Heart right ventricle (tissue), 16 donors: ENCODE data around the gene KIF2C. TPM values are rescaled to one million over a fixed set of nuclear protein-coding genes. Genes with fewer than 3 reads are reported as not detected.
"Not testable (repeated sequence)": the region's sequence is repeated elsewhere in the genome, so short reads cannot be mapped to it uniquely, and the experiment has no call there.

ENCODE experiments used
- ATAC-seq, 8 donors: fragments of 200-7000 bp; cut with Tn5 transposase; one replicate each; pipeline ENCODE4 v1.9.1; 2020; ENCODE audit warnings: mild to moderate bottlenecking in 8 of 8, moderate library complexity in 8 of 8, moderate number of reproducible peaks in 1 of 8
- DNase-seq, 2 donors: peaks; one replicate each; pipeline ENCODE4 v3.0.0-alpha.2; 2020
- H3K27ac ChIP-seq, 10 donors: fragments of 200-600 bp; sonication (generic) in 2 of 10; one replicate each; pipeline versions ENCODE4 v1.5.0 to v1.8.0; 2020 to 2022; ENCODE audit warnings: mild to moderate bottlenecking in 3 of 10
- H3K27me3 ChIP-seq, 7 donors: fragments of 200-600 bp; one replicate each; pipeline ENCODE4 v1.8.0; 2021 to 2022; ENCODE audit warnings: mild to moderate bottlenecking in 2 of 7
- H3K36me3 ChIP-seq, 9 donors: fragments of 200-600 bp; sonication (generic) in 1 of 9; one replicate each; pipeline versions ENCODE4 v1.5.0 to v1.8.0; 2020 to 2022; ENCODE audit warnings: mild to moderate bottlenecking in 2 of 9
- H3K4me1 ChIP-seq, 9 donors: fragments of 200-600 bp; sonication (generic) in 1 of 9; one replicate each; pipeline versions ENCODE4 v1.5.0 to v1.8.0; 2020 to 2022; ENCODE audit warnings: mild to moderate bottlenecking in 4 of 9
- H3K4me3 ChIP-seq, 10 donors: fragments of 200-600 bp; sonication (generic) in 2 of 10; one replicate each; pipeline versions ENCODE4 v1.5.0 to v1.8.0; 2020 to 2022; ENCODE audit warnings: mild to moderate bottlenecking in 7 of 10, moderate library complexity in 2 of 10
- H3K9me3 ChIP-seq, 11 donors: fragments of 200-600 bp in 10 of 11; sonication (generic) in 2 of 11; one replicate each; pipeline versions ENCODE4 v1.5.0 to v1.8.0; 2013 to 2022; ENCODE audit warnings: mild to moderate bottlenecking in 2 of 11, control low read depth in 1 of 11, moderate library complexity in 1 of 11
- WGBS, 2 donors: extraction: QIAGEN DNeasy Blood & Tissue Kit; methylation state at CpG; one replicate each; pipeline ENCODE4 v1.1.7; 2013; ENCODE audit warnings: inconsistent platforms in 1 of 2; 5-methylcytosine and 5-hydroxymethylcytosine counted together
- intact Hi-C, 10 donors: fragments of 100-400 bp; cut with DNase I; formaldehyde crosslinking; loops; one replicate each; pipeline versions ENCODE4 v1.11.1 to v1.14.2; 2022
- polyA plus RNA-seq, 2 donors: library from polyadenylated mRNA; stranded (reverse); fragments of 200-250 nt; gene quantifications; one replicate each; pipeline ENCODE4 v1.2.3, GENCODE V29; 2013
- total RNA-seq, 10 donors: library from RNA; stranded (reverse); fragmentation: NEBNext Ultra II Directional in 3 of 10; extraction: Animal tissue kit (Norgen Biotek cat#: 25700) in 3 of 10; gene quantifications; one replicate each; pipeline versions ENCODE4 v1.2.1 to v1.2.4, GENCODE V29; 2021 to 2023
- TF ChIP-seq, protein P1 (sequence below), 9 donors: fragments of 200-600 bp; sonication (generic) in 2 of 9; IDR thresholded peaks; one replicate each; pipeline versions ENCODE4 v1.5.0 to v1.8.0; 2021 to 2022; ENCODE audit warnings: antibody characterized with exemption in 9 of 9, mild to moderate bottlenecking in 5 of 9, moderate library complexity in 1 of 9
- donor health status: Arrhythmogenic right ventricular cardiomyopathy.
- donor health status: ischemic (EF 13 %, LVEDD 7.1; RV severe dilation, severe dysfunction).
- donor health status: healthy with polysubstance abuse.
- donor health status: DM: no; HTN: yes; CAD: no.
- donor health status: DM: no; HTN: no; CAD: no.
- donor health status: ischemic (EF 25% LVEDD 6.9; RV normal size, moderate dysfunction).
- donor health status: ischemic (EF 25% LVEDD 5.7; RV mildly dilated, moderate dysfunction).
- donor health status: healthy.
- donor health status: DM: yes; HTN: yes; CAD: no.
- donor health status: Ischemic cardiomyopathy.
- donor health status: ischemic (EF 35%, LVEDD 5.7; RV mildly dilated, moderate dysfunction).
- donor health status: nonischemic (EF 11% LVEDD 7.7; RV severe dilation, severe dysfunction).
- donor health status: DM: yes; HTN: yes; CAD: no.
- donor health status: PGD.
- donor health status: ischemic (EF 29% LVEDD 5.4; RV normal size, mild dysfunction).
- donor health status: nonischemic (EF 23%, LVEDD 6.1; RV moderate dilation, normal function).

Gene KIF2C
- total and polyA plus RNA-seq, 12 donors = 0.22 to 3.7 (median 1.2) TPM

GRCh38 chr1:44812822-44813543, 73.3 kb downstream of the KIF2C start:
- ATAC-seq (peak in 5 of 8 donors; percentile 0 to 49 (median 2)), DNase-seq (peak in 1 of 2 donors; percentile 42)
- intact Hi-C loops = no loop called here
- Histone ChIP-seq H3K27me3 (no peaks in the 10 kb centered on the region), H3K27ac (peak overlapping the region; percentile 68 to 94 (median 84)), H3K4me3 (peak overlapping the region; percentile 25 to 61 (median 56)), H3K36me3 (peaks cover 0 to 26% (median 0%) of the 10 kb centered on the region in 9 donors), H3K9me3 (no peaks in the 10 kb centered on the region), H3K4me1 (peaks cover 26 to 67% (median 57%) of the 10 kb centered on the region in 9 donors)
- 47 to 56% methylated on average over 46 to 48 of the region's 48 CpGs for WGBS, 2 donors
- TF ChIP-seq, protein P1, sequence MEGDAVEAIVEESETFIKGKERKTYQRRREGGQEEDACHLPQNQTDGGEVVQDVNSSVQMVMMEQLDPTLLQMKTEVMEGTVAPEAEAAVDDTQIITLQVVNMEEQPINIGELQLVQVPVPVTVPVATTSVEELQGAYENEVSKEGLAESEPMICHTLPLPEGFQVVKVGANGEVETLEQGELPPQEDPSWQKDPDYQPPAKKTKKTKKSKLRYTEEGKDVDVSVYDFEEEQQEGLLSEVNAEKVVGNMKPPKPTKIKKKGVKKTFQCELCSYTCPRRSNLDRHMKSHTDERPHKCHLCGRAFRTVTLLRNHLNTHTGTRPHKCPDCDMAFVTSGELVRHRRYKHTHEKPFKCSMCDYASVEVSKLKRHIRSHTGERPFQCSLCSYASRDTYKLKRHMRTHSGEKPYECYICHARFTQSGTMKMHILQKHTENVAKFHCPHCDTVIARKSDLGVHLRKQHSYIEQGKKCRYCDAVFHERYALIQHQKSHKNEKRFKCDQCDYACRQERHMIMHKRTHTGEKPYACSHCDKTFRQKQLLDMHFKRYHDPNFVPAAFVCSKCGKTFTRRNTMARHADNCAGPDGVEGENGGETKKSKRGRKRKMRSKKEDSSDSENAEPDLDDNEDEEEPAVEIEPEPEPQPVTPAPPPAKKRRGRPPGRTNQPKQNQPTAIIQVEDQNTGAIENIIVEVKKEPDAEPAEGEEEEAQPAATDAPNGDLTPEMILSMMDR (IDR thresholded peaks at IDR 0.05) = no peak

- 89 to 90% methylated on average over 9 of the region's 9 CpGs for WGBS, 2 donors
- H3K4me3 ChIP-seq, H3K27me3 ChIP-seq, H3K9me3 ChIP-seq, H3K27ac ChIP-seq, ATAC-seq, intact Hi-C loops, DNase-seq: not testable (repeated sequence)
- Histone ChIP-seq H3K36me3 (peaks cover 0 to 26% (median 0%) of the 10 kb centered on the region in 9 donors), H3K4me1 (peaks cover 6 to 58% (median 37%) of the 10 kb centered on the region in 9 donors)
These were observed 76.3 kb downstream of the KIF2C start for GRCh38 chr1:44815926-44816325.

DNA sequence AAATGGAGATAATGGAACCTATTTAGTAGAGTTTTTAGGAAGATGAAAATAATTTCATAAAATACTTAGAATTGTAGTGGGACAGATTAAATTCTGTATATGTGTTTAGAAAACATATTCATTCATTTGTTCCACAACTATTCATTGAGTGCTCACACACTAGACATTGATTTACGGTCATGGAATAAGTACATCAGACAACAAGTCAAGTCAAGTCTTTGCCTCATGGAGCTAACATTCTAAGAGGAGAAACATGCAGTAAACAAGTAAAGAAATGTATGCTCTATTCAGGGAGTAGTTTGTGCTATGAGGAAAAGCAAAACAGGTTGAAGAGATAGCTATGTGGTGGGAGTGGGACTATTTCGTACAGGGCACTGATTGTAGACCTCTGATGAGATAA, 77.7 kb downstream of the KIF2C start:
- TF ChIP-seq, protein P1 (IDR thresholded peaks at IDR 0.05) = no peak
- intact Hi-C loops = no loop called here
- DNase-seq (no peak), ATAC-seq (no peak)
- no peak overlapping the region for H3K27ac ChIP-seq
- 72 to 83% methylated on average over 2 of the region's 2 CpGs for WGBS, 2 donors
- no peaks in the 10 kb centered on the region for H3K9me3 ChIP-seq
- H3K27me3 ChIP-seq = no peaks in the 10 kb centered on the region
- no peak overlapping the region for H3K4me3 ChIP-seq
- H3K4me1 ChIP-seq = peaks cover 7 to 49% (median 26%) of the 10 kb centered on the region in 9 donors
- peaks cover 0 to 26% (median 0%) of the 10 kb centered on the region in 9 donors for H3K36me3 ChIP-seq

Other genes with a start within 250 kb of the KIF2C start
- gene TMEM53, start 65.4 kb upstream of the KIF2C start, total RNA-seq = 10 to 100 TPM in 8 of 10 donors, 1 to 10 TPM in 2; 6.6 to 18.6 (median 12.2) TPM
- gene TMEM53, start 65.4 kb upstream of the KIF2C start, polyA plus RNA-seq = 10 to 100 TPM in 1 of 2 donors, 1 to 10 TPM in 1; 8.7 to 21.0 TPM
- gene ARMH1, start 65.1 kb upstream of the KIF2C start, total RNA-seq = 1 to 10 TPM in 3 of 10 donors, under 1 TPM in 2, not detected in 5; 0.62 to 3.3 (median 1.1) TPM
- 1 to 10 TPM; 1.6 to 2.5 TPM for gene ARMH1, start 65.1 kb upstream of the KIF2C start, polyA plus RNA-seq
- gene RNU5D-1, start 8.7 kb upstream of the KIF2C start, total RNA-seq = not detected
- not detected for gene RNU5D-1, start 8.7 kb upstream of the KIF2C start, polyA plus RNA-seq
- gene RPS8, start 35.7 kb downstream of the KIF2C start, total RNA-seq = 1,000 to 10,000 TPM in 1 of 10 donors, 100 to 1,000 TPM in 9; 587 to 1,039 (median 681) TPM
- gene RPS8, start 35.7 kb downstream of the KIF2C start, polyA plus RNA-seq = 1,000 to 10,000 TPM; 1,461 to 1,942 TPM
- under 1 TPM in 5 of 10 donors, not detected in 5; 0.11 to 0.31 (median 0.16) TPM for gene BEST4, start 48.3 kb downstream of the KIF2C start, total RNA-seq
- gene BEST4, start 48.3 kb downstream of the KIF2C start, polyA plus RNA-seq = under 1 TPM; 0.07 to 0.44 TPM
- gene PLK3, start 60.5 kb downstream of the KIF2C start, total RNA-seq = 10 to 100 TPM in 1 of 10 donors, 1 to 10 TPM in 9; 2.9 to 10.3 (median 6.8) TPM
- gene PLK3, start 60.5 kb downstream of the KIF2C start, polyA plus RNA-seq = 10 to 100 TPM in 1 of 2 donors, 1 to 10 TPM in 1; 8.7 to 12.7 TPM
- 1 to 10 TPM in 3 of 10 donors, under 1 TPM in 5, not detected in 2; 0.51 to 2.0 (median 0.71) TPM for gene DYNLT4, start 67.5 kb downstream of the KIF2C start, total RNA-seq
- 1 to 10 TPM in 1 of 2 donors, under 1 TPM in 1; 0.59 to 1.8 TPM for gene DYNLT4, start 67.5 kb downstream of the KIF2C start, polyA plus RNA-seq
- 1 to 10 TPM; 1.8 to 4.1 (median 3.2) TPM for gene BTBD19, start 68.7 kb downstream of the KIF2C start, total RNA-seq
- gene BTBD19, start 68.7 kb downstream of the KIF2C start, polyA plus RNA-seq = 10 to 100 TPM in 1 of 2 donors, 1 to 10 TPM in 1; 2.2 to 12.5 TPM
- 1 to 10 TPM in 1 of 10 donors, under 1 TPM in 9; 0.32 to 1.1 (median 0.44) TPM for gene PTCH2, start 103.4 kb downstream of the KIF2C start, total RNA-seq
- gene PTCH2, start 103.4 kb downstream of the KIF2C start, polyA plus RNA-seq = under 1 TPM; 0.25 to 0.80 TPM
- 10 to 100 TPM; 33.6 to 50.2 (median 41.4) TPM for gene EIF2B3, start 246.8 kb downstream of the KIF2C start, total RNA-seq
- 10 to 100 TPM; 19.2 to 44.4 TPM for gene EIF2B3, start 246.8 kb downstream of the KIF2C start, polyA plus RNA-seq